Mesenchymal stem cell (in vitro differentiated cells and primary cell): ENCODE results near the gene ASPG.

Experiments used
- DNase-seq: peaks from one replicate; pipeline ENCODE4 v3.0.0-alpha.2; 2013
- H2AFZ ChIP-seq: one replicate; pipeline ENCODE4 v1.6.1; 2013; ENCODE audit warnings: low read depth, mild to moderate bottlenecking, control low read depth, inconsistent platforms, low read length, moderate library complexity
- H2AK5ac ChIP-seq: 2 replicates; pipeline ENCODE4 v1.6.1; 2013; ENCODE audit warnings: low read length, moderate library complexity, mild to moderate bottlenecking, inconsistent platforms; ENCODE audit not compliant: severe bottlenecking
- H2BK120ac ChIP-seq: one replicate; pipeline ENCODE4 v1.6.1; 2013; ENCODE audit warnings: low read depth, mild to moderate bottlenecking, inconsistent platforms, low read length, moderate library complexity
- H2BK12ac ChIP-seq, 2 experiments: one replicate each; pipeline ENCODE4 v1.6.1; 2013; ENCODE audit warnings: inconsistent platforms in 2 of 2, low read length in 2 of 2, mild to moderate bottlenecking in 2 of 2, moderate library complexity in 2 of 2, control low read depth in 1 of 2
- H2BK15ac ChIP-seq: one replicate; pipeline ENCODE4 v1.6.1; 2013; ENCODE audit warnings: mild to moderate bottlenecking, low read depth, inconsistent platforms; ENCODE audit not compliant: poor library complexity, severe bottlenecking
- H2BK5ac ChIP-seq: 2 replicates; pipeline ENCODE4 v1.6.1; 2013; ENCODE audit warnings: low read depth, mild to moderate bottlenecking, low read length, control low read depth, inconsistent platforms; ENCODE audit not compliant: poor library complexity, severe bottlenecking
- H3K14ac ChIP-seq, 2 experiments: one replicate each; pipeline ENCODE4 v1.6.1; 2013; ENCODE audit warnings: inconsistent platforms in 2 of 2, low read length in 2 of 2, control low read depth in 1 of 2, mild to moderate bottlenecking in 1 of 2, moderate library complexity in 1 of 2
- H3K18ac ChIP-seq, 2 experiments: one replicate each; pipeline ENCODE4 v1.6.1; 2013; ENCODE audit warnings: inconsistent platforms in 2 of 2, low read length in 2 of 2, control low read depth in 1 of 2, low read depth in 1 of 2, mild to moderate bottlenecking in 1 of 2
- H3K23ac ChIP-seq, 2 experiments: one replicate each; pipeline ENCODE4 v1.6.1; 2013; ENCODE audit warnings: inconsistent platforms in 2 of 2, low read length in 2 of 2, mild to moderate bottlenecking in 2 of 2, moderate library complexity in 2 of 2, control low read depth in 1 of 2
- H3K27ac ChIP-seq: 2 replicates; pipeline ENCODE4 v1.5.1; 2013; ENCODE audit warnings: mild to moderate bottlenecking, moderate library complexity, low read length, control low read depth, inconsistent platforms; ENCODE audit not compliant: poor library complexity, severe bottlenecking
- H3K27me3 ChIP-seq, 2 experiments: 2 replicates each; pipeline versions ENCODE4 v1.6.1 to v1.7.0; 2013; ENCODE audit warnings: low read length in 2 of 2, mild to moderate bottlenecking in 2 of 2, moderate library complexity in 2 of 2, control low read depth in 1 of 2, inconsistent platforms in 1 of 2; ENCODE audit not compliant: control insufficient read depth in 1 of 2, insufficient read depth in 1 of 2
- H3K36me3 ChIP-seq, 2 experiments: 2 replicates each; pipeline versions ENCODE4 v1.6.1 to v1.7.0; 2013; ENCODE audit warnings: low read length in 2 of 2, control low read depth in 1 of 2, inconsistent platforms in 1 of 2, low read depth in 1 of 2, mild to moderate bottlenecking in 1 of 2; ENCODE audit not compliant: insufficient read depth in 2 of 2, control insufficient read depth in 1 of 2
- H3K4ac ChIP-seq, 2 experiments: one replicate each; pipeline ENCODE4 v1.6.1; 2013; ENCODE audit warnings: inconsistent platforms in 2 of 2, low read length in 2 of 2, mild to moderate bottlenecking in 2 of 2, moderate library complexity in 2 of 2, control low read depth in 1 of 2, low read depth in 1 of 2
- H3K4me1 ChIP-seq: 2 replicates; pipeline ENCODE4 v1.6.1; 2013; ENCODE audit warnings: low read depth, low read length, control low read depth; ENCODE audit not compliant: control insufficient read depth, insufficient read depth
- H3K4me2 ChIP-seq: 2 replicates; pipeline ENCODE4 v1.6.1; 2013; ENCODE audit warnings: low read length, mild to moderate bottlenecking, inconsistent platforms; ENCODE audit not compliant: poor library complexity, severe bottlenecking
- H3K4me3 ChIP-seq, 2 experiments: 2 replicates each; pipeline versions ENCODE4 v1.5.1 to v1.7.0; 2013; ENCODE audit warnings: low read length in 2 of 2, mild to moderate bottlenecking in 2 of 2, control low read depth in 1 of 2, low read depth in 1 of 2; ENCODE audit not compliant: insufficient read depth in 1 of 2
- H3K79me1 ChIP-seq: replicated peaks from 2 replicates; pipeline ENCODE4 v1.6.1; 2013; ENCODE audit warnings: mild to moderate bottlenecking, control low read depth, low read length, inconsistent platforms; ENCODE audit not compliant: poor library complexity, severe bottlenecking
- H3K9ac ChIP-seq: 2 replicates; pipeline ENCODE4 v1.7.0; 2013; ENCODE audit warnings: mild to moderate bottlenecking, low read length, moderate library complexity
- H3K9me3 ChIP-seq: 2 replicates; pipeline ENCODE4 v1.7.0; 2013; ENCODE audit warnings: mild to moderate bottlenecking, low read length; ENCODE audit not compliant: control insufficient read depth
- H4K8ac ChIP-seq: one replicate; pipeline ENCODE4 v1.6.1; 2013; ENCODE audit warnings: inconsistent platforms, mild to moderate bottlenecking, low read length, moderate library complexity
- H4K91ac ChIP-seq: one replicate; pipeline ENCODE4 v1.6.1; 2013; ENCODE audit warnings: mild to moderate bottlenecking, low read length, inconsistent platforms
- WGBS: methylation state at CpG from one replicate; pipeline ENCODE4 v1.1.7; 2013; ENCODE audit warnings: mixed read lengths; 5-methylcytosine and 5-hydroxymethylcytosine counted together

The ASPG gene

DNA sequence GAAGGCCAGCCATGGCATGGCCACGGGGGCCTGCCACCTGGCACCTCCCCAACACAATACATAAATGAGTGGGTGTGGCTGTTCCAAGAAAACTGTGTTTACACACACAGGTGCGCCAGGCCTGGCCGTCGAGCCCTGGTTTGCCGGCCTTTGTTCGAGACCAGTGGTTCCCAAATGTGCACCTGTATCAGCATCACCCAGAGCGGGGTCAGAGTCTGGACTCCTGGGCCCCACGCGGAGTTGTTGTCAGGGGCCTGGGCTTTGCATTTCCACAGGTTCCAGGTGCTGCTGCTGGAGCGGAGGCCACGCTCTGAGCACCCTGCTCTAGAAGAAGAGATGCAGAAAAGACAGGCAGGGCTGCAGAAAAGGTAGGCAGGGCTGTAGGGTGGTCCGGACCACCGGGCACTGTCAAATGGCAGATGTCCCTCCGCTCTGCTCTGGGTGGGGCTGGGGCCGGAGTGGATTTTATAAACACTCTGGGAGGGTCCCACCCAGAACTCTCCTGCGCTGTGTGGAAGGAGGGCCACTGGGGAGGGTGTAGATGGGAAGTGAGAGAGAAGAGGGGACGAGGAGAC lies 4.2 kb upstream of the ASPG start:
- DNase-seq, result no peak
- no peak overlapping the region for H3K14ac ChIP-seq
- H2BK120ac ChIP-seq, result no peak overlapping the region
- H3K4me2 ChIP-seq, result no peak overlapping the region
- no peaks in the 10 kb centered on the region for H3K4me1 ChIP-seq
- no peak overlapping the region for H2AFZ ChIP-seq
- H3K23ac ChIP-seq, result no peak overlapping the region
- no peaks in the 10 kb centered on the region for H3K36me3 ChIP-seq
- no peak overlapping the region for H4K8ac ChIP-seq
- no peak overlapping the region for H3K9ac ChIP-seq
- H3K9me3 ChIP-seq, result no peaks in the 10 kb centered on the region
- no peak overlapping the region for H2AK5ac ChIP-seq
- no peak overlapping the region for H3K27ac ChIP-seq
- 91% methylated on average over 17 of the region's 17 CpGs for whole genome bisulfite sequencing
- no peaks in the 10 kb centered on the region for H3K79me1 ChIP-seq
- H3K27me3 ChIP-seq, result peaks cover 12 to 52% of the 10 kb centered on the region in 2 experiments
- no peak overlapping the region for H3K18ac ChIP-seq
- no peak overlapping the region for H2BK15ac ChIP-seq
- no peak overlapping the region for H2BK12ac ChIP-seq
- no peak overlapping the region for H3K4ac ChIP-seq
- H4K91ac ChIP-seq, result no peak overlapping the region
- H3K4me3 ChIP-seq, result no peak overlapping the region
- H2BK5ac ChIP-seq, result no peak overlapping the region

DNA sequence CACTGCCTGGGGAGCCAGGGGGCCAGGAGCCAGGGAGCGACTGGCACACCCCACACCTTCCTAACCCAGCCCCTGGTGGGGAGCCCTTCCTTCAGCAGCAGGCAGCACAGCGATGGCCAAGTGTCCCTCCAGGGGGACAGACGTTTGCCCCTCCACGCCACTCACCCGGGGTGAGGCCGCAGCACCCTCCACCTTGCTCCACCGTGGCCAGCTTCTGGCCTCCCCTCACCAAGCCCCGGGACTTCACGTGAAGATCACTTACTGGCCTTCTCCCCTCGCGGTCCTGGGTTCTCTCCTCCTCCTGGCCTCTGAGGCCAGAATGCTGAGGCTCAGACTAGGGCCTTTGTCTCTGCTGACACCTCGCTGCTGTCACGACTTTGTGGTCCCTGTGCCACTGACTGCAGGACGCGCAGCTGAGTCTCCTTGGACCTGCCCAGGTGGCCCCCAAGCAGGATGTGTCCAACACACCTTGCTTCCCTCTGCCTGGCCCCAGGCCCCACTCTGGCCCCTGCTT lies 3.5 kb upstream of the ASPG start:
- no peak overlapping the region for H2BK5ac ChIP-seq
- H3K14ac ChIP-seq, result no peak overlapping the region
- peaks cover 13 to 51% of the 10 kb centered on the region in 2 experiments for H3K27me3 ChIP-seq
- no peak overlapping the region for H4K8ac ChIP-seq
- WGBS, result 89% methylated on average over 15 of the region's 15 CpGs
- no peaks in the 10 kb centered on the region for H3K9me3 ChIP-seq
- no peak for DNase-seq
- no peak overlapping the region for H2BK15ac ChIP-seq
- H3K27ac ChIP-seq, result no peak overlapping the region
- H3K4me2 ChIP-seq, result no peak overlapping the region
- no peak overlapping the region for H2BK12ac ChIP-seq
- no peak overlapping the region for H2AFZ ChIP-seq
- no peak overlapping the region for H2BK120ac ChIP-seq
- no peak overlapping the region for H3K23ac ChIP-seq
- no peak overlapping the region for H3K9ac ChIP-seq
- H3K79me1 ChIP-seq, result no peaks in the 10 kb centered on the region
- no peak overlapping the region for H3K18ac ChIP-seq
- H2AK5ac ChIP-seq, result no peak overlapping the region
- no peak overlapping the region for H4K91ac ChIP-seq
- H3K36me3 ChIP-seq, result no peaks in the 10 kb centered on the region
- H3K4ac ChIP-seq, result no peak overlapping the region
- H3K4me3 ChIP-seq, result no peak overlapping the region
- no peaks in the 10 kb centered on the region for H3K4me1 ChIP-seq

DNA sequence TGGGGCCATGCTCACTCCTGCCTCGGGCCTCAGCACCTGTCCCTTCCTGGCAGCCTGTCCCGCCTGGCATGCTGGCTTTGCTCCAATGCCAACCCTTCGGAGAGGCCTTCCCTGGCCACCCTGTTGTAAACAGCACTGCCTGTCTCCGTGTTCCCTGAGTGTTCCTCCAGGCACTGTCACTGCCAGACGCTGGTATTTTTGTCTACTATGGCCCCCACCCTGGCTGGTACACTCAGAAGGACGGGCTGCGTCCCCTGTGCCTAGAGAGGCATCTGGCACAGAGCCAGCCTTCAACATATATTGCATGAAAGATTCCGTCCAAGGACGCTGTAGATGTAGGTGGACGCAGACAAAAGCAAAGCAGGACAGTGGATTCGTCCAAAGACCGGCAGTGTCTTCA lies 2.7 kb upstream of the ASPG start:
- 81% methylated on average over 12 of the region's 12 CpGs for WGBS

DNA sequence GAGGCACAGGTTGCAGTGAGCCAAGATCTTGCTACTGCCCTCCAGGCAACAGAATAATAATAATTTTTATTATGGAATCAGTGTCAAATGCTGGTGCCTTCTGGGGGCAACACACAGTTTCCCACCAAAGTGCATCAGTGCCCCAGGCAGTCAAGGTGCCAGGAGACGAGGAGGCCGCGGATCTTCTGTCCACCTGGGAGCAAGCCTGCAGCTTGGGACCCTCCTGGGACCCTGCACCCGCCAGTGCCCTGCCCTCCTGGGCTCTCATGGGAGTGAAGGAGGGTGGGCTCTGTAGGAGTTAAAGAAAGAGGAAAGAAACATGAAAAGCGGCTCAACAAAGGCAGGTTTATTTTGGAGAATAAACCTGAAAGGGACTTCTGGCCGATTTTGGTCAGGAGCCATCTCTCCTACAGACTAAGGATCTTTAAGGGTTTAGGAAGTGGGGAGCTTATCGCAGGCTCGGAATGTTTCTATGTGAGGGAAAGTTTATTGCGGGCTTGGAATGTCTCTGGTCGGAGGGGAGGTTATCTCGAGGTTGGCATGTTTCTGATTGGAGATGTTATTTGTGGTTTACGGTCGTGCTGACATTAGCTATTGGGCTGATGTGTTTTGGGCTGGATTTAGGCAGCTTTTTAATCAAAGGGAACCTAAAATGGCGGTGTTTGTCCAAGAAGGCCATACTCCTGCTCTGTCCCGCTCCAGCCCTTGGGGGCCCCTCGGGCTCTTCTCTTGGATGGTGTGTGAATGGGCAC lies 1.1 kb upstream of the ASPG start:
- Histone ChIP-seq H3K4me1 (no peaks in the 10 kb centered on the region), H2BK15ac (no peak overlapping the region), H3K4me3 (no peak overlapping the region), H3K27ac (no peak overlapping the region), H3K9me3 (no peaks in the 10 kb centered on the region), H3K14ac (no peak overlapping the region), H3K27me3 (peaks cover 20 to 60% of the 10 kb centered on the region in 2 experiments), H3K4ac (no peak overlapping the region), H3K36me3 (no peaks in the 10 kb centered on the region), H2AFZ (no peak overlapping the region), H3K23ac (no peak overlapping the region), H2BK120ac (no peak overlapping the region), H3K18ac (no peak overlapping the region), H3K9ac (no peak overlapping the region), H3K79me1 (no peaks in the 10 kb centered on the region), H2BK5ac (no peak overlapping the region), H4K8ac (no peak overlapping the region), H2AK5ac (no peak overlapping the region), H3K4me2 (no peak overlapping the region), H4K91ac (no peak overlapping the region), H2BK12ac (no peak overlapping the region)
- DNase-seq, result peak; percentile 1
- 63% methylated on average over 16 of the region's 16 CpGs for WGBS

More for the DNA sequence above, 2.7 kb upstream of the ASPG start:
- no peak overlapping the region for H2BK120ac ChIP-seq
- H3K4ac ChIP-seq, result no peak overlapping the region
- no peak overlapping the region for H2BK5ac ChIP-seq
- no peak overlapping the region for H3K9ac ChIP-seq
- H3K36me3 ChIP-seq, result no peaks in the 10 kb centered on the region
- no peak overlapping the region for H2BK15ac ChIP-seq
- H3K79me1 ChIP-seq, result no peaks in the 10 kb centered on the region
- H3K9me3 ChIP-seq, result no peaks in the 10 kb centered on the region
- peaks cover 13 to 58% of the 10 kb centered on the region in 2 experiments for H3K27me3 ChIP-seq
- no peak overlapping the region for H2BK12ac ChIP-seq
- H3K27ac ChIP-seq, result no peak overlapping the region
- no peak overlapping the region for H3K23ac ChIP-seq
- H3K4me2 ChIP-seq, result no peak overlapping the region
- H3K14ac ChIP-seq, result no peak overlapping the region
- no peak overlapping the region for H2AFZ ChIP-seq
- H3K18ac ChIP-seq, result no peak overlapping the region
- H4K8ac ChIP-seq, result no peak overlapping the region
- H2AK5ac ChIP-seq, result no peak overlapping the region
- no peaks in the 10 kb centered on the region for H3K4me1 ChIP-seq
- DNase-seq, result no peak
- H3K4me3 ChIP-seq, result no peak overlapping the region
- H4K91ac ChIP-seq, result no peak overlapping the region
